ENCODE measurements around the gene DLGAP4. TPM values are rescaled to one million over a fixed set of nuclear protein-coding genes. Genes with fewer than 3 reads are reported as not detected.
A peak's percentile ranks its signal among the peaks of the same experiment; 100 is the strongest.

DLGAP4 gene
- total and polyA plus RNA-seq, 9 of the 15 experiments (the other 6 are each of a cell fraction or from before 2014, with no cell fraction given), result 0.31 to 34.1 (median 4.5) TPM

GRCh38 chr20:36574366-36575135 is 268.4 kb downstream of the DLGAP4 start (continued):
- TF ChIP-seq, protein P1, sequence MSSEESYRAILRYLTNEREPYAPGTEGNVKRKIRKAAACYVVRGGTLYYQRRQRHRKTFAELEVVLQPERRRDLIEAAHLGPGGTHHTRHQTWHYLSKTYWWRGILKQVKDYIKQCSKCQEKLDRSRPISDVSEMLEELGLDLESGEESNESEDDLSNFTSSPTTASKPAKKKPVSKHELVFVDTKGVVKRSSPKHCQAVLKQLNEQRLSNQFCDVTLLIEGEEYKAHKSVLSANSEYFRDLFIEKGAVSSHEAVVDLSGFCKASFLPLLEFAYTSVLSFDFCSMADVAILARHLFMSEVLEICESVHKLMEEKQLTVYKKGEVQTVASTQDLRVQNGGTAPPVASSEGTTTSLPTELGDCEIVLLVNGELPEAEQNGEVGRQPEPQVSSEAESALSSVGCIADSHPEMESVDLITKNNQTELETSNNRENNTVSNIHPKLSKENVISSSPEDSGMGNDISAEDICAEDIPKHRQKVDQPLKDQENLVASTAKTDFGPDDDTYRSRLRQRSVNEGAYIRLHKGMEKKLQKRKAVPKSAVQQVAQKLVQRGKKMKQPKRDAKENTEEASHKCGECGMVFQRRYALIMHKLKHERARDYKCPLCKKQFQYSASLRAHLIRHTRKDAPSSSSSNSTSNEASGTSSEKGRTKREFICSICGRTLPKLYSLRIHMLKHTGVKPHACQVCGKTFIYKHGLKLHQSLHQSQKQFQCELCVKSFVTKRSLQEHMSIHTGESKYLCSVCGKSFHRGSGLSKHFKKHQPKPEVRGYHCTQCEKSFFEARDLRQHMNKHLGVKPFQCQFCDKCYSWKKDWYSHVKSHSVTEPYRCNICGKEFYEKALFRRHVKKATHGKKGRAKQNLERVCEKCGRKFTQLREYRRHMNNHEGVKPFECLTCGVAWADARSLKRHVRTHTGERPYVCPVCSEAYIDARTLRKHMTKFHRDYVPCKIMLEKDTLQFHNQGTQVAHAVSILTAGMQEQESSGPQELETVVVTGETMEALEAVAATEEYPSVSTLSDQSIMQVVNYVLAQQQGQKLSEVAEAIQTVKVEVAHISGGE (CRISPR knock-in tag; IDR thresholded peaks at IDR 0.05), result 0 out of 6 replicates have a peak, but pooled peaks of 1 of the 3 experiments have one; percentile 8
- no peak for TF ChIP-seq MCM7 (IDR thresholded peaks at IDR 0.05)
- TF ChIP-seq BRD4 (IDR thresholded peaks at IDR 0.05), result no peak
- peak; percentile 58 for TF ChIP-seq BHLHE40 (IDR thresholded peaks at IDR 0.05; ENCODE audit: low read length)
- no peak for TF ChIP-seq TGIF2 (CRISPR knock-in tag; IDR thresholded peaks at IDR 0.05)
- TF ChIP-seq PBX2 (CRISPR knock-in tag; IDR thresholded peaks at IDR 0.05; ENCODE audit: low read depth), result no peak
- TF ChIP-seq PBX2 (tag; conservative IDR thresholded peaks at IDR 0.05; ENCODE audit: low read depth), result no peak
- no peak for TF ChIP-seq ZNF165 (CRISPR knock-in tag; IDR thresholded peaks at IDR 0.05; ENCODE audit: borderline replicate concordance)
- no peak for TF ChIP-seq TCF7L2 (IDR thresholded peaks at IDR 0.05; ENCODE audit: low read depth, low read length)
- TF ChIP-seq FIP1L1 (IDR thresholded peaks at IDR 0.05; ENCODE audit: low read depth, low read length, poor library complexity, severe bottlenecking), result peak; percentile 56
- TF ChIP-seq GABPB1 (CRISPR knock-in tag; IDR thresholded peaks at IDR 0.05), result no peak; the same call in 1 of the 2 replicates
- no peak for TF ChIP-seq FOXJ2 (tag; IDR thresholded peaks at IDR 0.05)
- no peak for TF ChIP-seq ZNF354B (CRISPR knock-in tag; IDR thresholded peaks at IDR 0.05)
- no peak for TF ChIP-seq HIVEP1 (CRISPR knock-in tag; IDR thresholded peaks at IDR 0.05)
- no peak for TF ChIP-seq ZNF263 (CRISPR knock-in tag; IDR thresholded peaks at IDR 0.05; ENCODE audit: borderline replicate concordance)
- no peak for TF ChIP-seq CREB3 (tag; conservative IDR thresholded peaks at IDR 0.05; ENCODE audit: low read depth)
- no peak for TF ChIP-seq SRSF7 (optimal IDR thresholded peaks at IDR 0.05; ENCODE audit: low read depth, low read length)
- TF ChIP-seq MAX (CRISPR knock-in tag; IDR thresholded peaks at IDR 0.05), result peak; percentile 96
- TF ChIP-seq NFE2 (IDR thresholded peaks at IDR 0.05; ENCODE audit: low read depth), result no peak
- TF ChIP-seq FUS (optimal IDR thresholded peaks at IDR 0.05; ENCODE audit: low read depth, low read length), result no peak

Data from K562 (cell line).